GM10248 (cell line): ENCODE results near the gene SH2D3C.

Source experiments
- CTCF ChIA-PET: fragments of 300-600 bp; sonication (Branson Sonifier 250); formaldehyde crosslinking; extraction: SDS; loops from one replicate; lab custom pipeline; 2021; ENCODE audit warnings: antibody characterized with exemption; lab: Yijun Ruan, JAX
- POLR2A ChIA-PET: fragments of 350-650 bp; sonication (Branson Sonifier 250); formaldehyde crosslinking; extraction: SDS; loops from one replicate; lab custom pipeline; 2020; ENCODE audit warnings: antibody characterized with exemption; lab: Yijun Ruan, JAX
- DNase-seq: peaks from one replicate; pipeline ENCODE4 v3.0.0; 2012; ENCODE audit errors: extremely low spot score
- TF ChIP-seq, protein P1 (sequence below): IDR thresholded peaks from 2 replicates; pipeline ENCODE4 v1.5.1; 2012; ENCODE audit warnings: mild to moderate bottlenecking, low read depth; ENCODE audit errors: extremely low read depth, missing control alignments, control extremely low read depth

Gene SH2D3C

DNA sequence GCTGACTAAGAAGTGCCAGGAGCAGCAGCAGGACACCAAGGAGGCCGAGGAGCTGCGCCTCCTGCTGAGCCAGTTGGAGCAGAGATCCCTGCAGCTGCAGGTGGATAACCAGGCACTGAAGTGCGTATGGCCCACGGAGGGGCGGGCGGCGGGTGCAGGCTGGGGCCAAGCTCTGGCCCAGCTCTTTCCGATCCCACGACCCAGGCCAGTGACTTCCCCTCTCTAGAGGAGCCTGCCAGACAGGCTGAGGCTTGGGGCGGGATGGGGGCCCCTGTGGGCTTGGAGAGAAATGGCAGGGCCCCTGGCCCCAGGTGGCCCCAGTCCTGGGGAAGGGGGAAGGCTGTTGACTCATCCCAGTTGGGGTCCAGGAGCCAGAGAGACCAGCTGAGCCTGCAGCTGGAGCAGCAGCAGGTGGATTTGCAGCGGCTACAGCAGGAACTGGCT lies 66.6 kb downstream of the SH2D3C start:
- no peak for DNase-seq
- POLR2A ChIA-PET = no interaction called here
- CTCF ChIA-PET = interaction anchor here (1.6 to 3.7 kb wide), 3 partner anchors 11 to 158 kb away, joined by 6 to 24 read pairs (median 8); partner anchors contain the start of gene TOR2A
- TF ChIP-seq, protein P1, sequence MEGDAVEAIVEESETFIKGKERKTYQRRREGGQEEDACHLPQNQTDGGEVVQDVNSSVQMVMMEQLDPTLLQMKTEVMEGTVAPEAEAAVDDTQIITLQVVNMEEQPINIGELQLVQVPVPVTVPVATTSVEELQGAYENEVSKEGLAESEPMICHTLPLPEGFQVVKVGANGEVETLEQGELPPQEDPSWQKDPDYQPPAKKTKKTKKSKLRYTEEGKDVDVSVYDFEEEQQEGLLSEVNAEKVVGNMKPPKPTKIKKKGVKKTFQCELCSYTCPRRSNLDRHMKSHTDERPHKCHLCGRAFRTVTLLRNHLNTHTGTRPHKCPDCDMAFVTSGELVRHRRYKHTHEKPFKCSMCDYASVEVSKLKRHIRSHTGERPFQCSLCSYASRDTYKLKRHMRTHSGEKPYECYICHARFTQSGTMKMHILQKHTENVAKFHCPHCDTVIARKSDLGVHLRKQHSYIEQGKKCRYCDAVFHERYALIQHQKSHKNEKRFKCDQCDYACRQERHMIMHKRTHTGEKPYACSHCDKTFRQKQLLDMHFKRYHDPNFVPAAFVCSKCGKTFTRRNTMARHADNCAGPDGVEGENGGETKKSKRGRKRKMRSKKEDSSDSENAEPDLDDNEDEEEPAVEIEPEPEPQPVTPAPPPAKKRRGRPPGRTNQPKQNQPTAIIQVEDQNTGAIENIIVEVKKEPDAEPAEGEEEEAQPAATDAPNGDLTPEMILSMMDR = no peak

DNA sequence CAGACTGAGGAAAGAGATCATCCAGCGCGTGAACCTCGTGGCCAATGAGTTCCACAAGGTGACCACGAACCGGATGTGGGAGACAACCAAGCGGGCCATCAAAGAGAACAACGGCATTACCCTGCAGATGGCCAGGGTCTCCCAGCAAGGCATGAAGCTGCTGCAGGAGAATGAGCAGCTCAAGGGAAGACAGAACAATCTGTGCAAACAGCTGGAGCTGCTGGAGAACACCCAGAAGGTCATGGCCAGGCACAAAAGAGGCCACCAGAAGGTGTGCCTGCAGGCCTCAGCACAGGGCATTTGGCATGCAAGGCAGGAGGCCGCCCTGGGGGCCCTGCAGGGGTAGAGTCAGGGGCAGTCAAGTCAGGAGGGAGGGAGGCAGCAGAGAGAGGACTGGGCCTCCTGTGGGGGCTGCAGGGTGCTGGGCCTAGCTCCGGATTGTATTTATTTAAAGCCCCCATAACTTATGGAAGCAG lies 67.2 kb downstream of the SH2D3C start:
- ChIA-PET CTCF (interaction anchor here (1.6 to 3.7 kb wide), 3 partner anchors 11 to 158 kb away, joined by 6 to 24 read pairs (median 8); partner anchors contain the start of gene TOR2A), POLR2A (no interaction called here)
- TF ChIP-seq, protein P1 = no peak
- DNase-seq = no peak

DNA sequence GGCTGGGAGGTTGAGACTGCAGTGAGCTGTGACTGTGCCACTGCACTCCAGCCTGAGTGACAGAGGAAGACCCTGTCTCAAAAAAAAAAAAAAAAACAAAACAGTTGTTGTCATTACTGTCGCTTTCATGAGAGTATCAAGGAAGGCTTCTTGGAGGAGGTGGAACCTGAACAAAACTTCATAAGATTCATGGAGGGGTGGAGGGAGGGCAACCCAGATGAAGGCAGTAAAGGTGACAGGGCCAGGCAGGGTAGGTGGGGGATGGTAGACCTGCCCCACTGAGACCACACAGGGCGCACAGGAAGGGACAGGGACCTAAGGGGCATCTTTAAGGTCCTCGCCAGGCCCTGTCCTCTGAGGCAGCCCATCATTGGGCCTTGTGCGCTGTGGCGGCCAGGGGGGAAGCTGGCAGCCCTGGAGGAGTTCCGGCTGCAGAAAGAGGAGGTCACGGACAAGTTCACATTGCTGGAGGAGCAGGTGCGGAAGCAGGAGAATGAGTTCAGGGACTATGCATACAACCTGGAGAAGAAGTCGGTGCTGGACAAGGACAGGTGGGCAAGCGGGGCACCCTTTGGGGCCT lies 68.2 kb downstream of the SH2D3C start:
- ChIA-PET POLR2A (interaction anchor here (0.7 kb wide), 1 partner anchor 211 kb away, joined by 3 read pairs; no protein-coding TSS in a partner anchor), CTCF (interaction anchor here (1.6 to 3.7 kb wide), 3 partner anchors 10 to 159 kb away, joined by 6 to 24 read pairs (median 8); partner anchors contain the start of gene TOR2A)
- no peak for DNase-seq
- TF ChIP-seq, protein P1 = no peak

DNA sequence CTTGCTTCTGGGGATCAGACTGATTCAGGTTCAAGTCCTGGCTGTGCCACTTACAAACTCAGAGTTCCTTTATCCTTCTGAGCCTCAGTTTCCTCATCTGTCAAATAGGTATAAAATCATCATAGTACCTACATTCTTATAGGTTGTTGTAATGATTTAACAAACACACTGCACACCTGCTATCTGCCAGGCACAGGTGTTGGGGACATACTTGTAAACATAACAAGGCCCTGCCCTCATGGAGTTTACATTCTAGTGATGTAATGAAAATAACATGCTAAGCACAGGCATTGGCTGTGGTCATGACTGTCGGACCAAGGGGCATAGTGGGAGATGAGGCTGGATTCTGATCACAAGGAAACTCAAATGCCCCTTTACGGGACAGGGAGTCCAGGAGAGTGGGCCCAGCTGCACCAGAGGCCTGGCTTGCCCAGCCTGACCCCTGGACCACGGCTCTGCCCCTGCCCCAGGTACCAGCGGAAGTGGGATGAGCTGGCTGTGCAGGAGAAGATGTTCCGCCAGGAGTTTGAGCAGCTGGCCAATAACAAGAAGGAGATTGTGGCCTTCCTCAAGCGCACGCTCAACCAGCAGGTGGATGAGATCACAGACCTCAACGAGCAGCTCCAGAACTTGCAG lies 69.4 kb downstream of the SH2D3C start:
- ChIA-PET CTCF (interaction anchor here (0.9 to 3.7 kb wide), 2 partner anchors 22 to 25 kb away, joined by 4 to 24 read pairs; partner anchors contain the start of gene TOR2A), POLR2A (no interaction called here)
- no peak for DNase-seq
- TF ChIP-seq, protein P1 = no peak

- ChIA-PET POLR2A (no interaction called here), CTCF (interaction anchor here (1.1 to 6.1 kb wide), 2 partner anchors 9 to 26 kb away, joined by 5 to 28 read pairs; partner anchors contain the start of genes TOR2A and TTC16)
- peak; percentile 58 for DNase-seq
- TF ChIP-seq, protein P1 = no peak
Observed at GRCh38 chr9:127707766-127708165, 70.7 kb downstream of the SH2D3C start.

- no peak for DNase-seq
- CTCF ChIA-PET = interaction anchor here (1.1 to 6.1 kb wide), 2 partner anchors 10 to 27 kb away, joined by 5 to 28 read pairs; partner anchors contain the start of genes TOR2A and TTC16
Observed at GRCh38 chr9:127706836-127707241, 71.6 kb downstream of the SH2D3C start, which contains the start of gene CFAP157. Gene CFAP157 (plus strand): TSS chr9:127706988. CDS start chr9:127707032, 44 bp downstream.

More at GRCh38 chr9:127706836-127707241, 71.6 kb downstream of the SH2D3C start, which contains the start of gene CFAP157:
- POLR2A ChIA-PET = no interaction called here
- TF ChIP-seq, protein P1 = no peak
